ENCODE measurements around the gene DDIT4.
"Not testable (repeated sequence)": the region's sequence is repeated elsewhere in the genome, so short reads cannot be mapped to it uniquely, and the experiment has no call there.

The DDIT4 gene

DNA sequence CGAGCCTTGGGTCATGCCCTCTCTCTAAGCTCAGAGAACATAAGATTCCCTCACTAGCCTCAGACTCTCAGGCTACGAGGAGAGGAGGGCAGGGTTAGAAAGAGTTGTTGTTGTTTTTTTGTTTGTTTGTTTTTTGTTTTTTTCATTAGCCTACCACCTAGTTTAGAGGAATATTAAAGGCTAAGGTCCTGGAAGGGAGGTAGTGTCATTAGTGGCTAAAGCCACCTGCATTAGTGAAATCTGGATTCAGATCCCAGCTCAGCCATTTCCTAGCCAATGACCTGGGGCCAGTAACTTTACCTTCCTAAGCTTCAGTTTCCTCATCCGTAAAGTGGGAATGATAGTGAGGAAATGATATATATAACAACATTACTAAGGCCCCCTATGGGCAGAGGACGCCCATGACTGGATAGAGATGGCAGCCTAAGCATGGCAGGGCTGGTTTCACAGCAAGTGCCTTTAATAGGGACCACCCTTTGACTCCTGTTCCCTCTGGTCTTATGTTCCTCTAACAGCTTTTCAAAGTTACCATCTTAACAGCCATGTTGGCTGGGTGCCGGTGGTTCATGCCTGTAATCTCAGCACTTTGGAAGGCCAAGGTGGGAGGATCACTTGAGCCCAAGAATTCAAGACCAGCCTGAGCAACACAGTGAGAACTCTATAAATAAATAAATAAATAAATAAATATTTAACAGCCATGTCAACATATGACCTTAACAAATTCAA lies 5.1 kb downstream of the DDIT4 start:
- no peak for TF ChIP-seq CTCF (IDR thresholded peaks at IDR 0.05; ENCODE audit: borderline replicate concordance, control extremely low read depth, extremely low read depth, insufficient read depth, missing control alignments)
- DNase-seq (ENCODE audit: low spot score) = no peak
- in situ Hi-C loops (cut with MboI; ENCODE audit: low sequenced_read_pairs, unreplicated experiment) = loop anchor here (10.0 kb wide), 1 partner anchor 56 kb away; no protein-coding TSS in a partner anchor

- in situ Hi-C loops (cut with MboI; ENCODE audit: low sequenced_read_pairs, unreplicated experiment) = loop anchor here (10.0 kb wide), 1 partner anchor 55 kb away; no protein-coding TSS in a partner anchor
Measured at GRCh38 chr10:72279587-72279986, 5.9 kb downstream of the DDIT4 start.

GRCh38 chr10:72283131-72283530 lies 9.4 kb downstream of the DDIT4 start:
- in situ Hi-C loops (cut with MboI; ENCODE audit: low sequenced_read_pairs, unreplicated experiment) = no loop called here
- DNase-seq (ENCODE audit: low spot score) = no peak

More at GRCh38 chr10:72279587-72279986, 5.9 kb downstream of the DDIT4 start:
- not testable (repeated sequence) for DNase-seq (ENCODE audit: low spot score)

GRCh38 chr10:72285972-72286521 lies 12.3 kb downstream of the DDIT4 start:
- DNase-seq (ENCODE audit: low spot score) = peak; percentile 39
- in situ Hi-C loops (cut with MboI; ENCODE audit: low sequenced_read_pairs, unreplicated experiment) = no loop called here
- TF ChIP-seq CTCF (IDR thresholded peaks at IDR 0.05; ENCODE audit: borderline replicate concordance, control extremely low read depth, extremely low read depth, insufficient read depth, missing control alignments) = no peak

More at GRCh38 chr10:72283131-72283530, 9.4 kb downstream of the DDIT4 start:
- TF ChIP-seq CTCF (IDR thresholded peaks at IDR 0.05; ENCODE audit: borderline replicate concordance, control extremely low read depth, extremely low read depth, insufficient read depth, missing control alignments) = no peak

GRCh38 chr10:72291019-72291532 lies 17.4 kb downstream of the DDIT4 start:
- TF ChIP-seq CTCF (IDR thresholded peaks at IDR 0.05; ENCODE audit: borderline replicate concordance, control extremely low read depth, extremely low read depth, insufficient read depth, missing control alignments) = no peak
- in situ Hi-C loops (cut with MboI; ENCODE audit: low sequenced_read_pairs, unreplicated experiment) = no loop called here
- peak; percentile 32 for DNase-seq (ENCODE audit: low spot score)

DNA sequence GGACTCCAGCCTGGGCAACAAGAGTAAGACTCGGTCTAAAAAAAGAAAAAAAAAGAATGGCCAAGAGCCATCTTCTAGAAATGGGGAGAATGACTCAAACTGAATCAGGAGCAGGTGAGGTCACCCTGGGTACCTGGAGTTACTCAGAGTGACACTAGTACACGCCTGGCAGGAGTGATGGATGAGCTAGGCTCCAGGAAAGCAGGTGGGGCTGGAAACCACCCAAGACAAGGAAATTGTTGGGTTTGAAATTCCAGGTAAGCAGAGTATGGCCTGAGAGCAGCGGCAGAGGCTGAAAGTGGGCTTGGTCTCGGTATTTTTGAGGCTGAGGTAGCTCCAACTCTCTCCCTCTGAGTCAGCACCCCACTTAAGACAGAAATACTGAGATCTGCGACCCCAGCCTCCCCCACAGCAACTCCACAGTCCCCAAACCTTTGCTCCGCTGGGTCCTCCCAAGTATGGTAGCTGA lies 18.5 kb downstream of the DDIT4 start:
- no peak for TF ChIP-seq CTCF (IDR thresholded peaks at IDR 0.05; ENCODE audit: borderline replicate concordance, control extremely low read depth, extremely low read depth, insufficient read depth, missing control alignments)
- peak; percentile 55 for DNase-seq (ENCODE audit: low spot score)

More for the DNA sequence above, 18.5 kb downstream of the DDIT4 start:
- in situ Hi-C loops (cut with MboI; ENCODE audit: low sequenced_read_pairs, unreplicated experiment) = no loop called here

All from GM13976 (cell line).